Suprapubic skin (tissue), 4 donors: ENCODE results near the gene TMEM132D.

Source experiments
- CTCF ChIP-seq, 2 donors: fragments of 200-600 bp in 1 of 2; fragments of 450-650 bp in 1 of 2; sonication (generic) in 1 of 2; IDR thresholded peaks; one replicate each; pipeline ENCODE4 v1.5.1; 2016 to 2019; ENCODE audit warnings: antibody characterized with exemption in 2 of 2, mild to moderate bottlenecking in 1 of 2, moderate library complexity in 1 of 2
- POLR2A ChIP-seq, 2 donors: fragments of 450-650 bp; IDR thresholded peaks; one replicate each; pipeline ENCODE4 v1.6.1; 2017; ENCODE audit warnings: antibody characterized with exemption in 2 of 2, mild to moderate bottlenecking in 2 of 2, moderate library complexity in 2 of 2
- POLR2AphosphoS5 ChIP-seq, 3 donors: sonication (generic); formaldehyde crosslinking; IDR thresholded peaks; one replicate each; pipeline ENCODE4 v1.6.1; 2017; ENCODE audit warnings: antibody characterized with exemption in 3 of 3

DNA sequence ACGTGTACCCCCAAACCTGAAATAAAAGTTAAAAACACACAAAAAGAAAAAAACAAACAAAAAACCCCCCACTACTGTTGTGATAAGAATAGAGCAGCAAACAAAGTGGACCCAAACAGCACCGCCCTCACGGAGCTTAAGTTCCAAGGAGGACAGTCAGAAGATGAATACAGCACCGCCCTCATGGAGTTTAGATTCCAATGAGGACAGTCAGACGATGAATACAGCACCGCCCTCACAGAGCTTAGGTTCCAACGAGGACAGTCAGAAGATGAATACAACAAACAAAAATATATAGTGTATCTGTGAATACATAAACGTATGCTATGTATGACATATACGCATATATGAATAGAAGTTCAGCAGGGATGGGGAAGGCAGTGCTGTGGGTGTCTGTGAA is 696.7 kb downstream of the TMEM132D start:
- no peak for TF ChIP-seq CTCF (IDR thresholded peaks at IDR 0.05)
- TF ChIP-seq POLR2A (IDR thresholded peaks at IDR 0.05): no peak
- no peak for TF ChIP-seq POLR2AphosphoS5 (IDR thresholded peaks at IDR 0.05)
